ENCODE measurements around the gene BRAT1.

BRAT1 gene

GRCh38 chr7:2499181-2499580 lies 56.1 kb downstream of the BRAT1 start:
- no peak for TF ChIP-seq CTCF (IDR thresholded peaks at IDR 0.05)
- no peak for DNase-seq (ENCODE audit: low spot score)
- H3K4me3 ChIP-seq: no peak overlapping the region
- H3K27ac ChIP-seq: no peak overlapping the region

GRCh38 chr7:2498708-2499107 lies 56.6 kb downstream of the BRAT1 start:
- Histone ChIP-seq H3K4me3 (no peak overlapping the region), H3K27ac (no peak overlapping the region)
- TF ChIP-seq CTCF (IDR thresholded peaks at IDR 0.05): no peak
- no peak for DNase-seq (ENCODE audit: low spot score)

- DNase-seq (ENCODE audit: low spot score): no peak
Measured at GRCh38 chr7:2497500-2498336, 57.6 kb downstream of the BRAT1 start.

GRCh38 chr7:2497065-2497464 lies 58.3 kb downstream of the BRAT1 start:
- no peak for TF ChIP-seq CTCF (IDR thresholded peaks at IDR 0.05)
- H3K27ac ChIP-seq: no peak overlapping the region
- DNase-seq (ENCODE audit: low spot score): no peak
- no peak overlapping the region for H3K4me3 ChIP-seq

More at GRCh38 chr7:2497500-2498336, 57.6 kb downstream of the BRAT1 start:
- Histone ChIP-seq H3K27ac (no peak overlapping the region), H3K4me3 (no peak overlapping the region)
- TF ChIP-seq CTCF (IDR thresholded peaks at IDR 0.05): no peak

- TF ChIP-seq CTCF (IDR thresholded peaks at IDR 0.05): no peak
- no peak overlapping the region for H3K4me3 ChIP-seq
- DNase-seq (ENCODE audit: low spot score): no peak
- no peak overlapping the region for H3K27ac ChIP-seq
Measured at GRCh38 chr7:2496375-2496774, 58.9 kb downstream of the BRAT1 start.

GRCh38 chr7:2495418-2496299 lies 59.7 kb downstream of the BRAT1 start:
- TF ChIP-seq CTCF (IDR thresholded peaks at IDR 0.05): no peak

More at GRCh38 chr7:2495418-2496299, 59.7 kb downstream of the BRAT1 start:
- Histone ChIP-seq H3K27ac (no peak overlapping the region), H3K4me3 (no peak overlapping the region)
- no peak for DNase-seq (ENCODE audit: low spot score)

All from coronary artery (tissue), 2 donors.